Right ventricle myocardium inferior (tissue), 1 donor: ENCODE measurements around the gene TIE1. TPM values are rescaled to one million over a fixed set of nuclear protein-coding genes. Genes with fewer than 3 reads are reported as not detected.

ENCODE experiments used
- ATAC-seq: fragments of 200-7000 bp; cut with Tn5 transposase; one replicate; pipeline ENCODE4 v1.9.1; 2020; ENCODE audit warnings: mild to moderate bottlenecking, moderate library complexity
- DNase-seq: peaks from one replicate; pipeline ENCODE4 v3.0.0; 2021; ENCODE audit errors: missing footprints
- intact Hi-C: fragments of 100-400 bp; cut with DNase I; formaldehyde crosslinking; loops from one replicate; pipeline ENCODE4 v1.11.0; 2022
- total RNA-seq: library from RNA; stranded (reverse); fragmentation: NEBNext Ultra II Directional; extraction: Animal tissue kit (Norgen Biotek cat#: 25700); gene quantifications from one replicate; pipeline ENCODE4 v1.2.1, GENCODE V29; 2021
- donor health status: DM: no; HTN: yes; CAD: no; lungs with severe emphysema.

TIE1 gene
- total RNA-seq, 1 donor from 2014 or later: 22.2 TPM

DNA sequence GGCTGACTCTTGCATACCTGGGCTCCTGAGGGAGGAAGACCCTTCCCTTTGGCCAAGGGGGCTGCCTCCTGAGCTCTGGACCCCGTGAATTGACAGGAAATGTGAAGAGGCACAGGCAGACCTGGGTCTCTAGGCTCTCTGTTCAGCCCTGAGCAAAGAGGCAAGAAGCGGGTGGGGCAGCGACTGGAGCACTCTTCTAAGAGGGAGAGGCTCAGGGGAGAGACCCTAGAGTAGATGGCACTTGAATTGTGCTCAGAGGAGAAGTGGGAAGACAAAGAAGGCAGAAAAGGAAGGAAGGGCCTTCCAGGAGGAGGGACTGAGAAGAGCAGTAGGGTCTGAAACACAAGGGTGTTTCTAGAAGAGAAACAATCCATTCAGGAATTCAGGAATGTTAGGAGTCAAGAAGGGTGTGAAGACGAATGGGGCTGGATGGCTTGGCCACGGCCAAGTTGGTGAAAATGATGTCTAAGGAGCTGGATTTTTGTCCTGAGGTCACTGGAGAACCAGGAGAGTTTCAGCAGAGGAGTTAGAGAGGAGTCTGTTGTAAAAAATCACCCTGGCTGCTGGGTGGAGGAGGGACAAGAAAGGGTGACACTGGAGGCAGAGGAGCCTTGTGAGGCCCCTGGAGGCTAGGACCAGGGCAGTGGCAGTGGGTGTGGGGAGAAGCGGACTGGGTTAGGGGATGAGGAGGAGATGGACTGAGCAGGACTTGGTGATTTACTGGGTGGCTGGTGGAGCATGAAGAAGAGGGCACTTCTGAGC, 5.3 kb downstream of the TIE1 start:
- ATAC-seq (no peak), DNase-seq (no peak)
- intact Hi-C loops: loop anchor here (5.0 kb wide), 1 partner anchor 49 kb away; no protein-coding TSS in a partner anchor

DNA sequence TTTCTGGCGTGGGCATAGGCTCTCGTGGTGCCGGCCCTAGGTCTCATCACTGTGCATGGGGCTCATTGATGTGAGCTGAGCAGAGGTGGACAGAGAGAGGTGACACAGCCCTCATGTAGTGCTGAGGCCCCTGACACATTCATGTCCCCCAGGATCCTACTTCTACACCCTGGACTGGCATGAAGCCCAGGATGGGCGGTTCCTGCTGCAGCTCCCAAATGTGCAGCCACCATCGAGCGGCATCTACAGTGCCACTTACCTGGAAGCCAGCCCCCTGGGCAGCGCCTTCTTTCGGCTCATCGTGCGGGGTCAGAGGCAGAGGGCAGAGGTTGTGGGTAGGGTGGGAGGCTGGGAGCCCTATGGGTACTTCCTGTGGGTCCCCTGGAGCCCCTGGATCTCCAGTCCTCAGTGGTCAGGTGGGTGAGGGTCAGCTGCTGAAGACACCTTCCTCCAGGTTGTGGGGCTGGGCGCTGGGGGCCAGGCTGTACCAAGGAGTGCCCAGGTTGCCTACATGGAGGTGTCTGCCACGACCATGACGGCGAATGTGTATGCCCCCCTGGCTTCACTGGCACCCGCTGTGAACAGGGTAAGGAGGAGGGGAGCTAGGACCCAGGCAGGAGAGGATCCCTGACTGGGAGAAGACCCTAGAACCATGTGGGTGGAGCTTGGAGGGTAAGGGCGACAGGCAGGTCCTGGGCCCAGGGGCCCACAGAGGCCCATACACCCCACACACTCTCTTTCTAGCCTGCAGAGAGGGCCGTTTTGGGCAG, 6.1 kb downstream of the TIE1 start:
- ATAC-seq (no peak), DNase-seq (no peak)
- intact Hi-C loops: loop anchor here (5.0 kb wide), 1 partner anchor 50 kb away; no protein-coding TSS in a partner anchor

GRCh38 chr1:43307458-43308158, 6.8 kb downstream of the TIE1 start:
- intact Hi-C loops: loop anchor here (5.0 kb wide), 1 partner anchor 50 kb away; no protein-coding TSS in a partner anchor
- DNase-seq: no peak
- no peak for ATAC-seq

DNA sequence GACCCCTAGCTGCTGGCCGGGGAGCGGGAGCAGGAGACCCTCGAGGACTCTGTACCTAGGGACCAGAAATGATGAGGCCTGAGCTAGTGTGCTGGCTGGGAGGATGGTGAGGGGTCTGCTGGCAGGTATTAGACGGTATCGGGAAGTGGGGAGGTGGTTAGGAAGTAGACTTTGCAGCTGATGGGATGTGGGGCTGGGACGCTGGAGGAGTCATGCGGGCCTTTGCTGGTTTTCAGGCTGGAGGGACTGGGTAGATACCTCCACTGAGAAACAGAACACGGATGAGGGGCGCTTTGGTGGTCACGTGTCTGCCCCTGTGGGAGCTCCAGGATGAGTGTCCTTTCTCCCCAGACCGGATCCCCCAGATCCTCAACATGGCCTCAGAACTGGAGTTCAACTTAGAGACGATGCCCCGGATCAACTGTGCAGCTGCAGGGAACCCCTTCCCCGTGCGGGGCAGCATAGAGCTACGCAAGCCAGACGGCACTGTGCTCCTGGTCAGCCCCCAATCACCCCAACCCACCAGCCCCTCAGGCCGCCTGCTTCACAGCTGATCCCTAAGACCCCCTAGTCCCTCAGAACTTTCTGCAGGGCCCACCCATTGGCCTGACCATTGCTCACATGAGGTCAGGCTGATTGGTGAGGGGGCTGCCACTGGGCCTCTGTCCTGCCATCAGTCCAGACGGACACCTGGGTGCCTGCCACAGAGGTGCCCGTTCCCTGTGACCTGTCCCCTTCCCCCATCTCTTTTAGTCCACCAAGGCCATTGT, 8.0 kb downstream of the TIE1 start:
- DNase-seq (no peak), ATAC-seq (no peak)
- intact Hi-C loops: loop anchor here (5.0 kb wide), 1 partner anchor 52 kb away; no protein-coding TSS in a partner anchor

- intact Hi-C loops: loop anchor here (5.0 kb wide), 1 partner anchor 52 kb away; no protein-coding TSS in a partner anchor
- DNase-seq (no peak), ATAC-seq (no peak)
Measured at GRCh38 chr1:43309405-43310025, 8.7 kb downstream of the TIE1 start.

GRCh38 chr1:43311521-43311920, 10.7 kb downstream of the TIE1 start:
- intact Hi-C loops: no loop called here
- no peak for DNase-seq
- ATAC-seq: no peak

- intact Hi-C loops: no loop called here
- DNase-seq (no peak), ATAC-seq (no peak)
Measured at GRCh38 chr1:43312212-43312623, 11.4 kb downstream of the TIE1 start.

- intact Hi-C loops: no loop called here
- DNase-seq: no peak
- ATAC-seq: no peak
Measured at GRCh38 chr1:43312663-43313515, 12.1 kb downstream of the TIE1 start.

DNA sequence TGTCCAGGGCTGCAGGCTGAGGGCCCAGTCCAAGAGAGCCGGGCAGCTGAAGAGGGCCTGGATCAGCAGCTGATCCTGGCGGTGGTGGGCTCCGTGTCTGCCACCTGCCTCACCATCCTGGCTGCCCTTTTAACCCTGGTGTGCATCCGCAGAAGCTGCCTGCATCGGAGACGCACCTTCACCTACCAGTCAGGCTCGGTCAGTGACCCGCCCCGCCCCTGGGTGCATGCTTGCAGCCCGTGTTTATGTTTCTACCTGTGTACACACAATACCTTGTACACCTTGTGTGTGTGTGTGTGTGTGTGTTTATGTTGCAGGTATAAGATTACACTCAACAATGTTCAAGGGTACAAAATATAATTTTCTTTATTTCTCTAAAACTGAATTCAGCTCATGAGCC, 13.0 kb downstream of the TIE1 start:
- DNase-seq (no peak), ATAC-seq (no peak)
- intact Hi-C loops: no loop called here

DNA sequence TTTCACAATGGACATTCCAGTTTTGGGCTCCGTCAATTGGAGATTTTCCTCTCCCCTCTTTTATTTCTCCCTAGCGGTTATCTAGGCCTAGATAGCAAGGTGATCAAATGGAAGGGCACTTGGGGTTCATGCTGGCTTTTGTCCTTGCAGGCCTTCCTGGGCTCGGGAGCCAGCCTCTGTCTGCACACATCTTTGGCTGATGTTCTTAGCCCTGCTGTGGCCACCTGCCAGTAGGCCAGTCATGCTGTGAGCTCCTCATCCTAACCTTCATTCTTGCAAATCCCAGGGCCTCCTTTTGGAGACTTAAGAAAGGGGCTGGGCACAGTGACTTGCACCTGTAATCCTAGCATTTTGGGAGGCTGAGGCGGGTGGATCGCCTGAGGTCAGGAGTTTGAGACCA, 13.5 kb downstream of the TIE1 start:
- ATAC-seq: no peak
- DNase-seq: no peak
- intact Hi-C loops: no loop called here

- ATAC-seq (no peak), DNase-seq (no peak)
- intact Hi-C loops: no loop called here
Measured at GRCh38 chr1:43315481-43315880, 14.7 kb downstream of the TIE1 start.

GRCh38 chr1:43315963-43316737, 15.4 kb downstream of the TIE1 start:
- intact Hi-C loops: no loop called here
- DNase-seq (no peak), ATAC-seq (no peak)

DNA sequence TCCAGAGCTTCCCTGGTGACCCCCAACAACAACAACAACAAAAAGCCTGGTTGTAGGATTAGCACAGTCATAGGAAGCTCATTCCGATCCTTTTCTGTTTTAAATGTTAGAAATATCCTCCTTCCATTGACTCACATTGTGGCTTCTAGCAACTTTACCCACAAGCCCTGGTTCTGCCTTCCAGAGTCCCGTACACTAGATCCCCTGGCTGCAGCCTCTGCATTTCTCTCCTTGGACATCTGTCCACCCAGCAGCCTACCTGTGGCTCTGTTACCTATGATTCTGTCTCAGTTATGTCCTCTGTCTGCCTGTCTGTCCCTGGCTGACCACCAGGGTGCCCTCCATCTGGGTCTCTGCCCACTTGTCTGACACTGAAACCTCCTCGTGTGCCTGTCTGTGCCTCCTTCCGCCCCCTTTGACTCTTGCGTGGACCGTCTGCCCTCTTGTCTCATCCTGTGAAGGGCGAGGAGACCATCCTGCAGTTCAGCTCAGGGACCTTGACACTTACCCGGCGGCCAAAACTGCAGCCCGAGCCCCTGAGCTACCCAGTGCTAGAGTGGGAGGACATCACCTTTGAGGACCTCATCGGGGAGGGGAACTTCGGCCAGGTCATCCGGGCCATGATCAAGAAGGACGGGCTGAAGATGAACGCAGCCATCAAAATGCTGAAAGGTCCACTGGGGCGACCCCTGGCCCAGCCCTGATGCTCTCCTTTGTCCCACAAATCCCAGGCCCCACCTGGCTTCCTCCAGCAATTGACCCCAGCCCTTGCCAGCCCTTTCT, 16.1 kb downstream of the TIE1 start:
- DNase-seq: no peak
- no peak for ATAC-seq
- intact Hi-C loops: no loop called here

DNA sequence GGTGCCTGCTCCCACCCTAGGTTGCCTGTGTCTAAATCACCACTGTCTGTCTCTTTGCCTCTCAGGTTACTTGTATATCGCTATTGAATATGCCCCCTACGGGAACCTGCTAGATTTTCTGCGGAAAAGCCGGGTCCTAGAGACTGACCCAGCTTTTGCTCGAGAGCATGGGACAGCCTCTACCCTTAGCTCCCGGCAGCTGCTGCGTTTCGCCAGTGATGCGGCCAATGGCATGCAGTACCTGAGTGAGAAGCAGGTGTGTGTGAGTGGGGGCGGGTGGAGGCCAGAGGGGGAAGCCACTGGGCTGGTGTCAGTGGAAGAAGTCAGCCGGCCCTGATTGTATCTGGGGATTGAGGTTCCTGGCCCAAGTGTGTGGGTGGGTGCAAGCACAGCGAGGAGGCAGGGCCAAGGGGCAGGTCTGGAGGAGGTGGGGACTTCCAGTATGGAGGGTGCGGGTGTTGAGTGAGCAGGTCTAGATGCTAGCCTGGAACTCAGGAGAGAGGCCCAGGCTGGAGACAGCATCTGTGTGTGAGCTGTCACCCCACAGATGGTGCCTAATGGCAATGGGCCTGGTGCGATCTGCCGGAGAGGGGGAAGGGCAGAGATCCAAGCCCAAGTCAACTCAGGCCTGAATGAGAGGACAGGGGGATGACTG, 17.2 kb downstream of the TIE1 start:
- intact Hi-C loops: no loop called here

GRCh38 chr1:43318831-43319230, 18.0 kb downstream of the TIE1 start:
- intact Hi-C loops: no loop called here
- ATAC-seq (no peak), DNase-seq (no peak)

More for the DNA sequence above, 17.2 kb downstream of the TIE1 start:
- DNase-seq: no peak
- ATAC-seq: no peak
